ENCODE results near the gene PDE4D. TPM values are rescaled to one million over a fixed set of nuclear protein-coding genes. Genes with fewer than 3 reads are reported as not detected.

Gene PDE4D
- total RNA-seq (2014; rRNA removed; shearing (Covaris generic)): 0.49 and 0.50 TPM in 2 replicates
- total RNA-seq (2022): 0.51 and 0.76 TPM in 2 replicates
- Bru-seq, nascent RNA: percentile 20 among the genes with signal in this experiment
- BruChase-seq, experiment 1, labeled RNA remaining after a 6-hour chase: percentile 27 among the genes with signal in this experiment
- percentile 29 among the genes with signal in this experiment for BruChase-seq, experiment 2, labeled RNA remaining after a 2-hour chase
- long read RNA-seq, partial matches to known transcripts: 0 of 4 reads
- long read RNA-seq, other reads (novel, unspliced or antisense): 4 of 4 reads

DNA sequence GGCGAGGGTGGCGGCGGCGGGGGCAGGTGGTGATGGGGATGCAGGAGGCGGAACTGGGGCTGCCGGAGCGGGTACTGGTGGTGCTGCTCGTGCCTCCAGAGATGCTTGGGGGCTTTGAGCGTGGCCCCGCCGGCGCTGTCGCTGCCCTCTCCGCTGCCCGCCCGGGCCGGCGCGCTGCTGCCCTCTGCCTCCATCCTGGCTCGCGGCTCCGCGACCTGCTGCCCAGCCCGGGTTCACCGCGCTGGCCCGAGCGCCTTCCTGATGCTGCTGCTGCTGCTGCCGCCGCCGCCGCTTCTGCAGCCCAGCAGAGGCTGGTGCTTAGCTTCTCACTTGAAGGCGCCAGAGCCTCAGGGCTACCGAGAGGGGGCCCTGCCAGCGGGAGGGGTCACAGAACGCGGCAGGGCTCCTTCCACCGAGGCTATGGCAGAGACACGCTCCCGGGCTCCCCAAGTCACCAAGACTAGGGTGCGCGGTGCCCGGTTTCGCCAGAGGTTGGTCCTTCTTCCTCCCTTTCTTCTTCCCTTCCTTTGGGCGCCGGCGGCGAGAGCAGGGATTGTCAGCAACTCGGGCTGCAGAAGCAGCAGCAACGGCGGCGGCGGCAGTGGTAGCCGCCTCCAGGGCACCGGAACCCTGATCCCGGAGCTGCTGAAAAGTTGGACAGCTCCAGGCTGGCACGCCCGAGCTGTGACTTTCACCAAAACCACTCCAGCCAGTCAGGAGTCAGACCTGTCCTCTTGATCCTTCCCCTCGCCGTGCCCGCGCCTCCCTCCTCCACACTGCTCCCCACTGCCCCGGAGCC, at the start of gene PDE4D:
TSS of gene PDE4D (minus strand) at position 298 of the 799 bp plus-strand sequence.
- no peak within 1 kb of the TSS for H2AFZ ChIP-seq (ENCODE audit: low read length)

DNA sequence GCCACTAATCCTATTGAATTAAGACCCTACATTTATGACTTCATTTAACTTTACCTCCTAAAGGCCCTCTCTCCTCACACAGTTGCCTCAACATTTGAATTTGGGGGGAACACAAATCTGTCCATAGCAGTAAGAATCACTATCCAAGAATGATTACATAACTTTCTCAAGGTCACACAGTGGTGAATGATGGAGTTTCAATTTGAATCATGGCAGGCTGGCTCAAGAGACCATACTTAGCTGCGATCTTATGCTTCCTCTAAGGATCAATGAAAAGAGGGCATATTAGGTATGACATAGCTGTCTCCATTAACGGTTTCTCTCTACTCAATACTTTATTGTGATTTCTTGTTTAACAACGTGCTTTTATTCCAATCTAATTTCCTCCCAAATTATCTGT, 44.1 kb upstream of the PDE4D start:
- DNase-seq (ENCODE audit: low spot score): no peak

More for the DNA sequence above, at the start of gene PDE4D:
- CTCF ChIA-PET (ENCODE audit: unreplicated experiment): no interaction called here
- no peak for TF ChIP-seq EZH2phosphoT487 (IDR thresholded peaks at IDR 0.05; ENCODE audit: borderline replicate concordance, low read depth, low read length)
- TF ChIP-seq, protein P1, sequence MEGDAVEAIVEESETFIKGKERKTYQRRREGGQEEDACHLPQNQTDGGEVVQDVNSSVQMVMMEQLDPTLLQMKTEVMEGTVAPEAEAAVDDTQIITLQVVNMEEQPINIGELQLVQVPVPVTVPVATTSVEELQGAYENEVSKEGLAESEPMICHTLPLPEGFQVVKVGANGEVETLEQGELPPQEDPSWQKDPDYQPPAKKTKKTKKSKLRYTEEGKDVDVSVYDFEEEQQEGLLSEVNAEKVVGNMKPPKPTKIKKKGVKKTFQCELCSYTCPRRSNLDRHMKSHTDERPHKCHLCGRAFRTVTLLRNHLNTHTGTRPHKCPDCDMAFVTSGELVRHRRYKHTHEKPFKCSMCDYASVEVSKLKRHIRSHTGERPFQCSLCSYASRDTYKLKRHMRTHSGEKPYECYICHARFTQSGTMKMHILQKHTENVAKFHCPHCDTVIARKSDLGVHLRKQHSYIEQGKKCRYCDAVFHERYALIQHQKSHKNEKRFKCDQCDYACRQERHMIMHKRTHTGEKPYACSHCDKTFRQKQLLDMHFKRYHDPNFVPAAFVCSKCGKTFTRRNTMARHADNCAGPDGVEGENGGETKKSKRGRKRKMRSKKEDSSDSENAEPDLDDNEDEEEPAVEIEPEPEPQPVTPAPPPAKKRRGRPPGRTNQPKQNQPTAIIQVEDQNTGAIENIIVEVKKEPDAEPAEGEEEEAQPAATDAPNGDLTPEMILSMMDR (conservative IDR thresholded peaks at IDR 0.05; ENCODE audit: low read length): no peak
- Histone ChIP-seq H4K20me1 (ENCODE audit: insufficient read depth, low read length) (no peaks in the 10 kb centered on the region), H3K4me3 (ENCODE audit: low read depth, low read length, poor library complexity, severe bottlenecking) (no peak within 1 kb of the TSS), H3K27ac (ENCODE audit: low read depth, low read length, poor library complexity, severe bottlenecking) (no peak within 1 kb of the TSS), H3K9me2 (ENCODE audit: insufficient read depth, low read length) (no peaks in the 10 kb centered on the region), H3K36me3 (ENCODE audit: insufficient read depth, low read length) (no peaks in the 10 kb centered on the region), H3K9me3 (ENCODE audit: low read length) (no peaks in the 10 kb centered on the region), H3K4me2 (ENCODE audit: low read length) (no peak within 1 kb of the TSS), H3K79me2 (ENCODE audit: insufficient read depth, low read depth, low read length) (no peaks in the 10 kb centered on the region), H3K4me1 (ENCODE audit: insufficient read depth, low read length, poor library complexity, severe bottlenecking) (no peaks in the 10 kb centered on the region)
- no TSS peak for BruUV-seq (replicated peaks)
- POLR2A ChIA-PET: no interaction called here
- intact Hi-C loops (cut with micrococcal nuclease; ENCODE audit: unreplicated experiment): no loop called here
- DNase-seq (ENCODE audit: low spot score): no peak

More for the DNA sequence above, 44.1 kb upstream of the PDE4D start:
- ChIA-PET POLR2A (no interaction called here), CTCF (ENCODE audit: unreplicated experiment) (no interaction called here)
- Histone ChIP-seq H3K9me3 (ENCODE audit: low read length) (no peaks in the 10 kb centered on the region), H3K36me3 (ENCODE audit: insufficient read depth, low read length) (no peaks in the 10 kb centered on the region), H3K4me2 (ENCODE audit: low read length) (no peak overlapping the region), H3K9me2 (ENCODE audit: insufficient read depth, low read length) (no peaks in the 10 kb centered on the region), H3K27ac (ENCODE audit: low read depth, low read length, poor library complexity, severe bottlenecking) (no peak overlapping the region), H2AFZ (ENCODE audit: low read length) (no peak overlapping the region), H4K20me1 (ENCODE audit: insufficient read depth, low read length) (no peaks in the 10 kb centered on the region), H3K79me2 (ENCODE audit: insufficient read depth, low read depth, low read length) (no peaks in the 10 kb centered on the region), H3K4me1 (ENCODE audit: insufficient read depth, low read length, poor library complexity, severe bottlenecking) (no peaks in the 10 kb centered on the region), H3K4me3 (ENCODE audit: low read depth, low read length, poor library complexity, severe bottlenecking) (no peak overlapping the region)
- intact Hi-C loops (cut with micrococcal nuclease; ENCODE audit: unreplicated experiment): no loop called here
- TF ChIP-seq EZH2phosphoT487 (IDR thresholded peaks at IDR 0.05; ENCODE audit: borderline replicate concordance, low read depth, low read length): no peak
- TF ChIP-seq, protein P1 (conservative IDR thresholded peaks at IDR 0.05; ENCODE audit: low read length): no peak
- no TSS peak for BruUV-seq (replicated peaks)
